Dedifferentiated amniotic fluid mesenchymal stem cell (primary cell): ENCODE measurements around the gene RCL1.
"Not testable (repeated sequence)": the region's sequence is repeated elsewhere in the genome, so short reads cannot be mapped to it uniquely, and the experiment has no call there.

Experiments
- DNase-seq: peaks from one replicate; pipeline ENCODE4 v3.0.0-alpha.2; 2016; ENCODE audit errors: extremely low spot score

RCL1 gene

GRCh38 chr9:4783191-4783590, 9.6 kb upstream of the RCL1 start:
- not testable (repeated sequence) for DNase-seq

- DNase-seq: no peak
Observed at GRCh38 chr9:4784403-4784802, 8.3 kb upstream of the RCL1 start.

GRCh38 chr9:4786599-4786998, 6.1 kb upstream of the RCL1 start:
- no peak for DNase-seq

GRCh38 chr9:4787876-4788275, 4.9 kb upstream of the RCL1 start:
- DNase-seq: no peak

- DNase-seq: no peak
Observed at GRCh38 chr9:4788703-4789102, 4.0 kb upstream of the RCL1 start.

- DNase-seq: no peak
Observed at GRCh38 chr9:4792054-4792571, 631 bp upstream of the RCL1 start.

GRCh38 chr9:4793459-4794395, 983 bp downstream of the RCL1 start:
- no peak for DNase-seq

GRCh38 chr9:4794691-4795090, 1.9 kb downstream of the RCL1 start:
- no peak for DNase-seq

GRCh38 chr9:4795108-4795507, 2.4 kb downstream of the RCL1 start:
- DNase-seq: not testable (repeated sequence)

- DNase-seq: no peak
Observed at GRCh38 chr9:4796530-4796929, 3.8 kb downstream of the RCL1 start.

- DNase-seq: no peak
Observed at GRCh38 chr9:4796988-4797853, 4.5 kb downstream of the RCL1 start.

- DNase-seq: no peak
Observed at GRCh38 chr9:4797854-4798150, 5.1 kb downstream of the RCL1 start.

- no peak for DNase-seq
Observed at GRCh38 chr9:4798281-4799032, 5.7 kb downstream of the RCL1 start.

- no peak for DNase-seq
Observed at GRCh38 chr9:4799033-4799430, 6.3 kb downstream of the RCL1 start.

- DNase-seq: no peak
Observed at GRCh38 chr9:4799775-4800174, 7.0 kb downstream of the RCL1 start.

GRCh38 chr9:4801156-4801555, 8.4 kb downstream of the RCL1 start:
- DNase-seq: no peak

GRCh38 chr9:4803670-4804530, 11.2 kb downstream of the RCL1 start:
- no peak for DNase-seq

- no peak for DNase-seq
Observed at GRCh38 chr9:4804531-4805016, 11.8 kb downstream of the RCL1 start.

- no peak for DNase-seq
Observed at GRCh38 chr9:4805191-4805918, 12.6 kb downstream of the RCL1 start.

GRCh38 chr9:4810565-4810964, 17.8 kb downstream of the RCL1 start:
- no peak for DNase-seq
